ENCODE measurements around the gene PPFIA1.

PPFIA1 gene

GRCh38 chr11:70301721-70302418, 31.4 kb downstream of the PPFIA1 start:
- DNase-seq (ENCODE audit: low read depth in 1 of 2, low spot score in 1 of 2) = no peak
- H3K27me3 ChIP-seq (ENCODE audit: insufficient read depth, poor library complexity, severe bottlenecking) = no peaks in the 10 kb centered on the region
- H3K27ac ChIP-seq (replicated peaks) = no peak overlapping the region
- TF ChIP-seq POLR2AphosphoS5 (IDR thresholded peaks at IDR 0.05; ENCODE audit: low read depth) = no peak
- no peak for TF ChIP-seq GABPA (IDR thresholded peaks at IDR 0.05; ENCODE audit: low read depth)
- TF ChIP-seq CTCF (IDR thresholded peaks at IDR 0.05; ENCODE audit: insufficient read depth, low read length) = no peak
- no peak for TF ChIP-seq REST (IDR thresholded peaks at IDR 0.05; ENCODE audit: insufficient replicate concordance, low read depth)
- no peak overlapping the region for H3K4me3 ChIP-seq (replicated peaks; ENCODE audit: insufficient read depth, low read length)

GRCh38 chr11:70302419-70302752, 31.9 kb downstream of the PPFIA1 start:
- TF ChIP-seq REST (IDR thresholded peaks at IDR 0.05; ENCODE audit: insufficient replicate concordance, low read depth) (no peak), GABPA (IDR thresholded peaks at IDR 0.05; ENCODE audit: low read depth) (no peak), CTCF (IDR thresholded peaks at IDR 0.05; ENCODE audit: insufficient read depth, low read length) (no peak), POLR2AphosphoS5 (IDR thresholded peaks at IDR 0.05; ENCODE audit: low read depth) (no peak), SPI1 (IDR thresholded peaks at IDR 0.05; ENCODE audit: borderline replicate concordance, low read depth) (no peak)
- Histone ChIP-seq H3K27ac (replicated peaks) (no peak overlapping the region), H3K4me3 (replicated peaks; ENCODE audit: insufficient read depth, low read length) (no peak overlapping the region), H3K27me3 (ENCODE audit: insufficient read depth, poor library complexity, severe bottlenecking) (no peaks in the 10 kb centered on the region)
- no peak for DNase-seq (ENCODE audit: low read depth in 1 of 2, low spot score in 1 of 2)

- Histone ChIP-seq H3K27me3 (ENCODE audit: insufficient read depth, poor library complexity, severe bottlenecking) (no peaks in the 10 kb centered on the region), H3K4me3 (replicated peaks; ENCODE audit: insufficient read depth, low read length) (no peak overlapping the region), H3K27ac (replicated peaks) (no peak overlapping the region)
- TF ChIP-seq GABPA (IDR thresholded peaks at IDR 0.05; ENCODE audit: low read depth) (no peak), SPI1 (IDR thresholded peaks at IDR 0.05; ENCODE audit: borderline replicate concordance, low read depth) (no peak), POLR2AphosphoS5 (IDR thresholded peaks at IDR 0.05; ENCODE audit: low read depth) (no peak), REST (IDR thresholded peaks at IDR 0.05; ENCODE audit: insufficient replicate concordance, low read depth) (no peak)
- no peak for DNase-seq (ENCODE audit: low read depth in 1 of 2, low spot score in 1 of 2)
Observed at GRCh38 chr11:70303070-70303469, 32.6 kb downstream of the PPFIA1 start.

Data from HL-60 (cell line).